PC-3 (cell line): ENCODE data around the gene DLG4. TPM values are rescaled to one million over a fixed set of nuclear protein-coding genes. Genes with fewer than 3 reads are reported as not detected.
A peak's percentile ranks its signal among the peaks of the same experiment; 100 is the strongest.

Experiments
- ATAC-seq: fragments of 200-7000 bp; cut with Tn5 transposase; 2 replicates; pipeline ENCODE4 v1.9.1; 2020; ENCODE audit warnings: mild to moderate bottlenecking, moderate library complexity
- BruUV-seq: library from RNA; stranded (reverse); fragments of 400-500 nt; replicated peaks from 2 replicates; lab custom pipeline; 2021; lab: Mats Ljungman, UMichigan
- CTCF ChIA-PET: fragments of 300-600 bp; sonication (Branson Sonifier 250); formaldehyde crosslinking; loops from one replicate; lab custom pipeline; 2022; ENCODE audit warnings: antibody characterized with exemption; lab: Charles Lee
- POLR2A ChIA-PET: fragments of 300-600 bp; sonication (Branson Sonifier 250); formaldehyde crosslinking; loops from one replicate; lab custom pipeline; 2022; ENCODE audit warnings: antibody characterized with exemption; ENCODE audit not compliant: unreplicated experiment; lab: Charles Lee
- DNase-seq: peaks from one replicate; pipeline ENCODE4 v3.0.0-alpha.2; 2015
- H2AFZ ChIP-seq: fragments of 300-600 bp; sonication (generic); 2 replicates; pipeline ENCODE4 v1.6.0; 2016; ENCODE audit warnings: antibody characterized with exemption, low read length
- H3F3A ChIP-seq: fragments of 300-600 bp; sonication (generic); one replicate; pipeline ENCODE4 v1.6.0; 2017; ENCODE audit warnings: antibody characterized with exemption, low read length, control low read depth, mild to moderate bottlenecking; ENCODE audit not compliant: unreplicated experiment
- H3K27ac ChIP-seq: fragments of 300-600 bp; sonication (generic); 2 replicates; pipeline ENCODE4 v1.5.1; 2016; ENCODE audit warnings: mild to moderate bottlenecking, low read length
- H3K27me3 ChIP-seq: fragments of 300-600 bp; sonication (generic); 2 replicates; pipeline ENCODE4 v1.6.1; 2016; ENCODE audit warnings: low read length, mixed read lengths
- H3K36me3 ChIP-seq: fragments of 300-600 bp; sonication (generic); 2 replicates; pipeline ENCODE4 v1.6.1; 2016; ENCODE audit warnings: low read depth, mixed run types, low read length, mixed read lengths
- H3K4me1 ChIP-seq: fragments of 300-600 bp; sonication (generic); 2 replicates; pipeline ENCODE4 v1.5.1; 2016; ENCODE audit warnings: low read length; ENCODE audit not compliant: insufficient read depth
- H3K4me2 ChIP-seq: fragments of 300-600 bp; sonication (generic); 2 replicates; pipeline ENCODE4 v1.6.0; 2016; ENCODE audit warnings: low read length
- H3K4me3 ChIP-seq: fragments of 300-600 bp; sonication (generic); 2 replicates; pipeline ENCODE4 v1.5.1; 2016; ENCODE audit warnings: mild to moderate bottlenecking, low read length, mixed read lengths
- H3K79me2 ChIP-seq: fragments of 300-600 bp; sonication (generic); 2 replicates; pipeline ENCODE4 v1.6.1; 2017; ENCODE audit warnings: low read length, mixed read lengths
- H3K9ac ChIP-seq: fragments of 300-600 bp; sonication (generic); 2 replicates; pipeline ENCODE4 v1.6.0; 2016; ENCODE audit warnings: mild to moderate bottlenecking, low read length
- H3K9me2 ChIP-seq: fragments of 300-600 bp; sonication (generic); replicated peaks from 2 replicates; pipeline ENCODE4 v1.6.1; 2016; ENCODE audit warnings: mixed run types, low read length, mixed read lengths
- H3K9me3 ChIP-seq: fragments of 300-600 bp; sonication (generic); 2 replicates; pipeline ENCODE4 v1.6.1; 2016; ENCODE audit warnings: low read length, mixed read lengths
- H4K20me1 ChIP-seq: fragments of 300-600 bp; sonication (generic); 2 replicates; pipeline ENCODE4 v1.6.1; 2016; ENCODE audit warnings: low read length, mixed read lengths
- EZH2 ChIP-seq: fragments of 300-600 bp; sonication (generic); IDR thresholded peaks from one replicate; pipeline ENCODE4 v1.6.1; 2017; ENCODE audit warnings: antibody characterized with exemption, mild to moderate bottlenecking, low read length; ENCODE audit not compliant: unreplicated experiment
- EZH2phosphoT487 ChIP-seq: fragments of 300-600 bp; sonication (generic); IDR thresholded peaks from 2 replicates; pipeline ENCODE4 v1.6.1; 2018; ENCODE audit warnings: mild to moderate bottlenecking, antibody characterized with exemption, low read length, borderline replicate concordance
- intact Hi-C: fragments of 100-400 bp; cut with micrococcal nuclease; formaldehyde crosslinking; loops from 2 replicates; pipeline ENCODE4 v1.9.0; 2023
- total RNA-seq: library from RNA; depleted of rRNA; stranded (reverse); fragments of >200 nt; gene quantifications from 2 replicates; pipeline ENCODE4 v1.2.3, GENCODE V29; 2014
- TF ChIP-seq, protein P1 (sequence below): fragments of 300-600 bp; sonication (generic); conservative IDR thresholded peaks from 2 replicates; pipeline ENCODE4 v1.5.1; 2017; ENCODE audit warnings: antibody characterized with exemption, low read depth, mild to moderate bottlenecking, low read length

The DLG4 gene
- total RNA-seq, 1 experiment from 2014 or later, result 6.5 TPM

DNA sequence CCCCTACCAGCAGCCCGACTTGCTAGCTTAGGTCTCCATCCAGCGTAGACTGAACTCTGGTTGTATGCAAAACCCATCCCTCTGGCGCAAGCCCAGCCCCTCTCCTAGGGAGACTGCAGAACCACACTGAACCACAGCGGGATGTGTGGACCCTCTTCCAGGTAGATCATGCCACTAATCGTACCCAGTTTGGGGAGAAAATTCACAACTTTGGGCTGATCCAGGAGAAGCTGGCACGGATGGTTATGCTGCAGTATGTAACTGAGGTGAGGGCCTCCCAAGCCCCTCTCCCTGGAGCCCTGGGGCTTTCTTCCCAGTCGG lies 3.3 kb upstream of the DLG4 start:
- peaks cover 26% of the 10 kb centered on the region for H3K36me3 ChIP-seq
- intact Hi-C loops, result no loop called here
- POLR2A ChIA-PET, result no interaction called here

GRCh38 chr17:7222093-7222971 lies 2.7 kb upstream of the DLG4 start:
- Histone ChIP-seq H3K9me2 (no peaks in the 10 kb centered on the region), H3K27me3 (no peaks in the 10 kb centered on the region), H3K9me3 (no peaks in the 10 kb centered on the region), H3K4me2 (no peak overlapping the region), H3K9ac (no peak overlapping the region), H3K79me2 (peaks cover 25% of the 10 kb centered on the region), H3K27ac (no peak overlapping the region), H3K36me3 (peaks cover 26% of the 10 kb centered on the region), H3K4me3 (no peak overlapping the region), H4K20me1 (peaks cover 14% of the 10 kb centered on the region; the same call in 1 of the 2 replicates), H2AFZ (no peak overlapping the region), H3F3A (no peaks in the 10 kb centered on the region), H3K4me1 (peaks cover 23% of the 10 kb centered on the region; the same call in 1 of the 2 replicates)
- ATAC-seq, result no peak
- intact Hi-C loops, result no loop called here
- POLR2A ChIA-PET, result no interaction called here
- TF ChIP-seq EZH2phosphoT487 (no peak), EZH2 (no peak)
- TF ChIP-seq, protein P1, sequence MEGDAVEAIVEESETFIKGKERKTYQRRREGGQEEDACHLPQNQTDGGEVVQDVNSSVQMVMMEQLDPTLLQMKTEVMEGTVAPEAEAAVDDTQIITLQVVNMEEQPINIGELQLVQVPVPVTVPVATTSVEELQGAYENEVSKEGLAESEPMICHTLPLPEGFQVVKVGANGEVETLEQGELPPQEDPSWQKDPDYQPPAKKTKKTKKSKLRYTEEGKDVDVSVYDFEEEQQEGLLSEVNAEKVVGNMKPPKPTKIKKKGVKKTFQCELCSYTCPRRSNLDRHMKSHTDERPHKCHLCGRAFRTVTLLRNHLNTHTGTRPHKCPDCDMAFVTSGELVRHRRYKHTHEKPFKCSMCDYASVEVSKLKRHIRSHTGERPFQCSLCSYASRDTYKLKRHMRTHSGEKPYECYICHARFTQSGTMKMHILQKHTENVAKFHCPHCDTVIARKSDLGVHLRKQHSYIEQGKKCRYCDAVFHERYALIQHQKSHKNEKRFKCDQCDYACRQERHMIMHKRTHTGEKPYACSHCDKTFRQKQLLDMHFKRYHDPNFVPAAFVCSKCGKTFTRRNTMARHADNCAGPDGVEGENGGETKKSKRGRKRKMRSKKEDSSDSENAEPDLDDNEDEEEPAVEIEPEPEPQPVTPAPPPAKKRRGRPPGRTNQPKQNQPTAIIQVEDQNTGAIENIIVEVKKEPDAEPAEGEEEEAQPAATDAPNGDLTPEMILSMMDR, result no peak
- no peak for DNase-seq
- CTCF ChIA-PET, result no interaction called here
- BruUV-seq, result TSS peak; percentile 32

More for the DNA sequence above, 3.3 kb upstream of the DLG4 start:
- Histone ChIP-seq H4K20me1 (peaks cover 14% of the 10 kb centered on the region; the same call in 1 of the 2 replicates), H3K4me2 (no peak overlapping the region), H3K27ac (no peak overlapping the region), H2AFZ (no peak overlapping the region), H3K9me2 (no peaks in the 10 kb centered on the region), H3K9ac (no peak overlapping the region), H3K27me3 (no peaks in the 10 kb centered on the region), H3K9me3 (no peaks in the 10 kb centered on the region), H3K79me2 (peaks cover 25% of the 10 kb centered on the region), H3K4me3 (no peak overlapping the region), H3K4me1 (peaks cover 20% of the 10 kb centered on the region; the same call in 1 of the 2 replicates), H3F3A (no peaks in the 10 kb centered on the region)
- ATAC-seq (no peak), DNase-seq (no peak)
- CTCF ChIA-PET, result no interaction called here
- TF ChIP-seq, protein P1, result no peak
- TF ChIP-seq EZH2phosphoT487 (no peak), EZH2 (no peak)
- BruUV-seq, result no TSS peak
